Activated CD8-positive, alpha-beta memory T cell treated with anti-CD3 and anti-CD28 coated beads for 1 hour (primary cell): ENCODE measurements around the gene FYN.

Experiments used
- DNase-seq, 2 donors: peaks; one replicate each; pipeline ENCODE4 v3.0.0-alpha.2; 2020; ENCODE audit warnings: low read depth in 1 of 2; ENCODE audit errors: extremely low read depth in 1 of 2

The FYN gene

GRCh38 chr6:111612379-111612778, 260.9 kb downstream of the FYN start:
- DNase-seq: no peak

GRCh38 chr6:111610548-111611172, 262.6 kb downstream of the FYN start:
- no peak for DNase-seq
